CD14-positive monocyte (primary cell): ENCODE measurements around the gene RAD54L. TPM values are rescaled to one million over a fixed set of nuclear protein-coding genes. Genes with fewer than 3 reads are reported as not detected.
"Not testable (repeated sequence)": the region's sequence is repeated elsewhere in the genome, so short reads cannot be mapped to it uniquely, and the experiment has no call there.

Experiments
- DNase-seq, 3 donors: peaks; one replicate each; pipeline ENCODE4 v3.0.0-alpha.2; 2011 to 2022
- H2AFZ ChIP-seq: 2 replicates; pipeline ENCODE4 v1.6.0; 2012; ENCODE audit warnings: mild to moderate bottlenecking, low read depth, low read length, inconsistent platforms; ENCODE audit not compliant: insufficient read depth, poor library complexity, severe bottlenecking
- H3K27ac ChIP-seq, 2 donors: 1 replicate in 1 of 2; 2 replicates in 1 of 2; pipeline ENCODE4 v1.5.1; 2012 to 2013; ENCODE audit warnings: low read length in 2 of 2, control low read depth in 1 of 2, inconsistent platforms in 1 of 2, low read depth in 1 of 2, mild to moderate bottlenecking in 1 of 2
- H3K27me3 ChIP-seq, 2 donors: one replicate each; pipeline versions ENCODE4 v1.6.0 to v1.6.1; 2011 to 2013; ENCODE audit warnings: low read length in 2 of 2; ENCODE audit not compliant: control insufficient read depth in 2 of 2, insufficient read depth in 2 of 2
- H3K36me3 ChIP-seq, 2 donors: replicated peaks in 1 of 2; 1 replicate in 1 of 2; 2 replicates in 1 of 2; pipeline versions ENCODE4 v1.5.1 to v1.6.1; 2012 to 2013; ENCODE audit warnings: low read length in 2 of 2, control low read depth in 1 of 2, inconsistent platforms in 1 of 2, mild to moderate bottlenecking in 1 of 2; ENCODE audit not compliant: insufficient read depth in 2 of 2, control insufficient read depth in 1 of 2
- H3K4me1 ChIP-seq, 2 donors: 1 replicate in 1 of 2; 2 replicates in 1 of 2; pipeline versions ENCODE4 v1.5.1 to v1.6.1; 2012 to 2013; ENCODE audit warnings: low read length in 2 of 2, control low read depth in 1 of 2, inconsistent platforms in 1 of 2, mild to moderate bottlenecking in 1 of 2, moderate library complexity in 1 of 2; ENCODE audit not compliant: insufficient read depth in 2 of 2, control insufficient read depth in 1 of 2
- H3K4me2 ChIP-seq: replicated peaks from 2 replicates; pipeline ENCODE3; 2012; ENCODE audit warnings: low read length, moderate library complexity, mild to moderate bottlenecking; ENCODE audit not compliant: poor library complexity, severe bottlenecking; ENCODE audit errors: extremely low read depth
- H3K4me3 ChIP-seq, 3 experiments: fragments of 200-600 bp in 1 of 3; sonication (generic) in 1 of 3; replicated peaks in 1 of 3; 1 replicate in 2 of 3; 2 replicates in 1 of 3; pipeline ENCODE4 v1.5.1; 2011 to 2013; ENCODE audit warnings: low read length in 3 of 3, mild to moderate bottlenecking in 3 of 3, control low read depth in 2 of 3, low read depth in 2 of 3, inconsistent platforms in 1 of 3, moderate library complexity in 1 of 3
- H3K79me2 ChIP-seq: 2 replicates; pipeline ENCODE4 v1.6.0; 2012; ENCODE audit warnings: mild to moderate bottlenecking, control low read depth, inconsistent platforms, low read length, moderate library complexity; ENCODE audit not compliant: insufficient read depth
- H3K9ac ChIP-seq: 2 replicates; pipeline ENCODE4 v1.6.0; 2017; ENCODE audit warnings: low read length, mild to moderate bottlenecking; ENCODE audit not compliant: insufficient read depth, poor library complexity, severe bottlenecking
- H3K9me3 ChIP-seq, 2 donors: replicated peaks in 1 of 2; 1 replicate in 1 of 2; 2 replicates in 1 of 2; pipeline versions ENCODE4 v1.5.1 to v1.6.1; 2012 to 2013; ENCODE audit warnings: low read length in 2 of 2, control low read depth in 1 of 2; ENCODE audit not compliant: control insufficient read depth in 1 of 2, insufficient read depth in 1 of 2
- H4K20me1 ChIP-seq: 2 replicates; pipeline ENCODE4 v1.6.0; 2012; ENCODE audit warnings: mild to moderate bottlenecking, low read length, control low read depth, moderate library complexity; ENCODE audit not compliant: insufficient read depth
- H3K27ac Mint-ChIP-seq, 7 donors: one replicate each; pipeline ENCODE4 v1.8.0; 2020; ENCODE audit warnings: mild to moderate bottlenecking in 7 of 7, mixed read lengths in 7 of 7, moderate library complexity in 6 of 7, inconsistent platforms in 2 of 7
- H3K27me3 Mint-ChIP-seq, 3 donors: one replicate each; pipeline ENCODE4 v1.8.0; 2021 to 2022; ENCODE audit warnings: low read depth in 3 of 3, mild to moderate bottlenecking in 3 of 3, mixed read lengths in 3 of 3, moderate library complexity in 3 of 3, inconsistent platforms in 1 of 3
- H3K36me3 Mint-ChIP-seq, 2 donors: one replicate each; pipeline ENCODE4 v1.8.0; 2020; ENCODE audit warnings: mixed read lengths in 2 of 2, inconsistent platforms in 1 of 2, mild to moderate bottlenecking in 1 of 2
- H3K4me1 Mint-ChIP-seq: one replicate; pipeline ENCODE4 v1.8.0; 2020; ENCODE audit warnings: mild to moderate bottlenecking, mixed read lengths
- H3K4me3 Mint-ChIP-seq, 2 donors: one replicate each; pipeline ENCODE4 v1.8.0; 2020; ENCODE audit warnings: mild to moderate bottlenecking in 2 of 2, mixed read lengths in 2 of 2, moderate library complexity in 1 of 2
- H3K9me3 Mint-ChIP-seq, 7 donors: one replicate each; pipeline ENCODE4 v1.8.0; 2020 to 2022; ENCODE audit warnings: mixed read lengths in 7 of 7, mild to moderate bottlenecking in 6 of 7, moderate library complexity in 6 of 7, inconsistent platforms in 2 of 7
- WGBS: methylation state at CpG from one replicate; pipeline ENCODE4 v1.1.5; 2013; ENCODE audit warnings: missing lambda C conversion rate; ENCODE audit not compliant: insufficient coverage; 5-methylcytosine and 5-hydroxymethylcytosine counted together
- intact Hi-C, 2 donors: fragments of 100-400 bp; cut with micrococcal nuclease; formaldehyde crosslinking; loops; one replicate each; pipeline versions ENCODE4 v1.15.0 to v1.15.1; 2023
- polyA plus RNA-seq, 3 donors: library from polyadenylated mRNA; depleted of rRNA in 1 of 3; unstranded in 2 of 3; stranded (reverse) in 1 of 3; fragments of 300-500 nt in 2 of 3; fragments of >200 nt in 1 of 3; fragmentation: Illumina TruSeq in 2 of 3; gene quantifications; 1 replicate in 2 of 3; 2 replicates in 1 of 3; pipeline ENCODE4 v1.2.3, GENCODE V29; 2012 to 2021
- TF ChIP-seq, protein P1 (sequence below): fragments of 200-600 bp; IDR thresholded peaks from one replicate; pipeline ENCODE4 v1.8.0; 2022; ENCODE audit warnings: antibody characterized with exemption, mild to moderate bottlenecking

Gene RAD54L
- polyA plus RNA-seq, 3 donors, result 0.13 TPM; not detected in 2

DNA sequence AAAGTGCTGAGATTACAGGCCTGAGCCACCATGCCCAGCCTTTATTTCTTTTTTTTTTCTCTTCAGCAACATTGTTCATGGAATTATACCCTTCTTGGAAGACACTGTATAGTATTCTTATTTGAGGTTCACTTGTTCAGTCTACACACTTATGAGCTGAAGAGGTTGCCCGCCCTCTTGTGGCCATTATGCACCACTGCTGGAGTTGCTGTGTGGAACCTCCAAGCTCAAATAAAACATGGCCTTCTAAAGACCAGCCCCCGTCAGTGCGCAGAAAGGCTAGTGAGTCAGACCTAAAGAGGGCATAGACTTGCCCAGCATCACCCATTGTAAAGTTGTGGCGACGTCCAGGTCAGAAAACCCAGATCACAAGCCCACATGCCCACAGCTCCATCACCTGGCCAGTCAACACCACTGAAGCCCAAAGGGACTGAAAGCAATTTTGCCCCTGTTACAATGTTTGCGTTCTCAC, 24.1 kb upstream of the RAD54L start:
- Histone ChIP-seq H3K27me3 (no peaks in the 10 kb centered on the region), H3K4me1 (no peaks in the 10 kb centered on the region), H3K27ac (no peak overlapping the region), H3K9me3 (no peaks in the 10 kb centered on the region), H4K20me1 (no peaks in the 10 kb centered on the region), H3K79me2 (no peaks in the 10 kb centered on the region), H3K9ac (no peak overlapping the region), H3K4me2 (no peak overlapping the region), H3K36me3 (no peaks in the 10 kb centered on the region), H3K4me3 (no peak overlapping the region), H2AFZ (peak overlapping the region; percentile 59)
- intact Hi-C loops, result no loop called here
- WGBS, result 19% methylated on average over 5 of the region's 6 CpGs
- H3K27ac Mint-ChIP-seq, result peak overlapping the region in 1 of 7 donors; percentile 41
- TF ChIP-seq, protein P1, sequence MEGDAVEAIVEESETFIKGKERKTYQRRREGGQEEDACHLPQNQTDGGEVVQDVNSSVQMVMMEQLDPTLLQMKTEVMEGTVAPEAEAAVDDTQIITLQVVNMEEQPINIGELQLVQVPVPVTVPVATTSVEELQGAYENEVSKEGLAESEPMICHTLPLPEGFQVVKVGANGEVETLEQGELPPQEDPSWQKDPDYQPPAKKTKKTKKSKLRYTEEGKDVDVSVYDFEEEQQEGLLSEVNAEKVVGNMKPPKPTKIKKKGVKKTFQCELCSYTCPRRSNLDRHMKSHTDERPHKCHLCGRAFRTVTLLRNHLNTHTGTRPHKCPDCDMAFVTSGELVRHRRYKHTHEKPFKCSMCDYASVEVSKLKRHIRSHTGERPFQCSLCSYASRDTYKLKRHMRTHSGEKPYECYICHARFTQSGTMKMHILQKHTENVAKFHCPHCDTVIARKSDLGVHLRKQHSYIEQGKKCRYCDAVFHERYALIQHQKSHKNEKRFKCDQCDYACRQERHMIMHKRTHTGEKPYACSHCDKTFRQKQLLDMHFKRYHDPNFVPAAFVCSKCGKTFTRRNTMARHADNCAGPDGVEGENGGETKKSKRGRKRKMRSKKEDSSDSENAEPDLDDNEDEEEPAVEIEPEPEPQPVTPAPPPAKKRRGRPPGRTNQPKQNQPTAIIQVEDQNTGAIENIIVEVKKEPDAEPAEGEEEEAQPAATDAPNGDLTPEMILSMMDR, result peak; percentile 84
- H3K27me3 Mint-ChIP-seq, result peaks cover 0 to 3% (median 1%) of the 10 kb centered on the region in 3 donors
- H3K36me3 Mint-ChIP-seq, result no peaks in the 10 kb centered on the region
- no peak overlapping the region for H3K4me3 Mint-ChIP-seq
- H3K4me1 Mint-ChIP-seq, result peaks cover 2% of the 10 kb centered on the region
- DNase-seq, result peak; percentile 53 to 73 (median 65)
- H3K9me3 Mint-ChIP-seq, result no peaks in the 10 kb centered on the region

DNA sequence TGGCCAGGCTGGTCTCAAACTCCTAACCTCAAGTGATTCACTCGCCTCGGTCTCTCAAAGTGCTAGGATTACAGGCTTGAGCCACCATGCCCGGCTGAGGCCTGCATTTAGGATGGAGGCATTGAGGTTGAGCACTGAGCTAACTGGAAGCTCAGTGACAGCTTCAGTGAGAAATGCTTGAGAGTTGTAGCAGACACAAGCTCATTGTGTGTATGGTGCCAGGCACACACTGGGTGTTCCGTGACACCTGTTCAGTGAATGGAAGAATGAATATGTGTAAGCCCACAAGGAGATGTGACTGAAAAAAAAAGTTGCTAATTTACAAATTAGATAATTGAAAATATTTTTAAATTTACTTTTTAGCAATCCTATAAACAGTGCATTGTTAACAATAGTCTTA, 22.6 kb upstream of the RAD54L start:
- no peak overlapping the region for H3K4me3 ChIP-seq
- peak overlapping the region in 1 of 7 donors; percentile 31 for H3K27ac Mint-ChIP-seq
- H3K27me3 Mint-ChIP-seq, result peaks cover 0 to 3% (median 0%) of the 10 kb centered on the region in 3 donors
- no peaks in the 10 kb centered on the region for H3K36me3 ChIP-seq
- DNase-seq, result no peak
- H3K4me1 ChIP-seq, result no peaks in the 10 kb centered on the region
- H3K9me3 ChIP-seq, result no peaks in the 10 kb centered on the region
- H3K4me3 Mint-ChIP-seq, result no peak overlapping the region
- H3K36me3 Mint-ChIP-seq, result no peaks in the 10 kb centered on the region
- no peak overlapping the region for H2AFZ ChIP-seq
- TF ChIP-seq, protein P1, result no peak
- H3K79me2 ChIP-seq, result no peaks in the 10 kb centered on the region
- H4K20me1 ChIP-seq, result no peaks in the 10 kb centered on the region
- no peak overlapping the region for H3K9ac ChIP-seq
- peaks cover 2% of the 10 kb centered on the region for H3K4me1 Mint-ChIP-seq
- H3K27me3 ChIP-seq, result no peaks in the 10 kb centered on the region
- WGBS, result 100% methylated on average over 3 of the region's 4 CpGs
- H3K27ac ChIP-seq, result no peak overlapping the region
- H3K9me3 Mint-ChIP-seq, result no peaks in the 10 kb centered on the region
- intact Hi-C loops, result loop anchor here in 1 of 2 donors (2.0 kb wide), 1 partner anchor 188 kb away; no protein-coding TSS in a partner anchor
- no peak overlapping the region for H3K4me2 ChIP-seq

DNA sequence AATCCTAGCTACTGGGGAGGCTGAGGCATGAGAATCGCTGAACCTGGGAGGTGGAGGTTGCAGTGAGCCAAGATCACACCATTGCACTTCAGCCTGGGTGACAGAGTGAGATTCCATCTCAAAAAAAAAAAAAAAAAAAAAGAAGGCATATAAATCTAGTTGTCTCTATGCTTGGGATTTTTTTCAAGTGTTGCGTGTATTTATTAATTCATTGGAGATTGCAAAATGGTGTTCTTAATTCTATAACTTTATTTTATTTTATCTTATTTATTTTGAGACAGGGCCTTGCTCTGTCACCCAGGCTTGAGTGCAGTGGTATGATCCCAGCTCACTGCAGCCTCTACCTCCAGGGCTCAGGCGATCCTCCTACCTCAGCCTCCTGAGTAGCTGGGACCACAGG, 16.3 kb upstream of the RAD54L start:
- H3K27me3 Mint-ChIP-seq, H3K36me3 Mint-ChIP-seq, H4K20me1 ChIP-seq, DNase-seq, H3K4me2 ChIP-seq, H3K9ac ChIP-seq, H3K4me1 Mint-ChIP-seq, H3K9me3 ChIP-seq, H3K79me2 ChIP-seq, H3K4me3 ChIP-seq, H3K27ac ChIP-seq, H3K4me1 ChIP-seq, H3K27me3 ChIP-seq, H3K36me3 ChIP-seq, H3K9me3 Mint-ChIP-seq, H3K27ac Mint-ChIP-seq, H2AFZ ChIP-seq, H3K4me3 Mint-ChIP-seq, intact Hi-C loops: not testable (repeated sequence)
- WGBS, result no CpG with 5 or more reads among the region's 3 CpGs
